Central memory CD8-positive, alpha-beta T cell (primary cell): ENCODE measurements around the gene CYP26C1.

ENCODE experiments used
- ATAC-seq: fragments of 150-1000 bp; cut with Tn5 transposase; replicated peaks from 2 replicates; pipeline ENCODE4 v1.10.0; 2022; ENCODE audit warnings: mild to moderate bottlenecking, moderate FRiP score, moderate number of reproducible peaks; ENCODE audit not compliant: poor library complexity, severe bottlenecking; ENCODE audit errors: extremely low read depth
- DNase-seq, 2 donors: peaks; one replicate each; pipeline ENCODE4 v3.0.0; 2021; ENCODE audit warnings: low spot score in 2 of 2
- H3K27ac Mint-ChIP-seq: one replicate; pipeline ENCODE4 v1.8.0; 2022; ENCODE audit warnings: low read depth, mild to moderate bottlenecking, moderate library complexity, mixed read lengths
- H3K27me3 Mint-ChIP-seq: one replicate; pipeline ENCODE4 v1.8.0; 2022; ENCODE audit warnings: mixed read lengths
- H3K36me3 Mint-ChIP-seq: one replicate; pipeline ENCODE4 v1.8.0; 2022; ENCODE audit warnings: mild to moderate bottlenecking, moderate library complexity, mixed read lengths; ENCODE audit not compliant: insufficient read depth
- H3K4me1 Mint-ChIP-seq: one replicate; pipeline ENCODE4 v1.8.0; 2022; ENCODE audit warnings: mixed read lengths
- H3K4me3 Mint-ChIP-seq: one replicate; pipeline ENCODE4 v1.8.0; 2022; ENCODE audit warnings: mild to moderate bottlenecking, moderate library complexity, mixed read lengths
- H3K9me3 Mint-ChIP-seq: one replicate; pipeline ENCODE4 v1.8.0; 2022; ENCODE audit warnings: mixed read lengths

Gene CYP26C1

DNA sequence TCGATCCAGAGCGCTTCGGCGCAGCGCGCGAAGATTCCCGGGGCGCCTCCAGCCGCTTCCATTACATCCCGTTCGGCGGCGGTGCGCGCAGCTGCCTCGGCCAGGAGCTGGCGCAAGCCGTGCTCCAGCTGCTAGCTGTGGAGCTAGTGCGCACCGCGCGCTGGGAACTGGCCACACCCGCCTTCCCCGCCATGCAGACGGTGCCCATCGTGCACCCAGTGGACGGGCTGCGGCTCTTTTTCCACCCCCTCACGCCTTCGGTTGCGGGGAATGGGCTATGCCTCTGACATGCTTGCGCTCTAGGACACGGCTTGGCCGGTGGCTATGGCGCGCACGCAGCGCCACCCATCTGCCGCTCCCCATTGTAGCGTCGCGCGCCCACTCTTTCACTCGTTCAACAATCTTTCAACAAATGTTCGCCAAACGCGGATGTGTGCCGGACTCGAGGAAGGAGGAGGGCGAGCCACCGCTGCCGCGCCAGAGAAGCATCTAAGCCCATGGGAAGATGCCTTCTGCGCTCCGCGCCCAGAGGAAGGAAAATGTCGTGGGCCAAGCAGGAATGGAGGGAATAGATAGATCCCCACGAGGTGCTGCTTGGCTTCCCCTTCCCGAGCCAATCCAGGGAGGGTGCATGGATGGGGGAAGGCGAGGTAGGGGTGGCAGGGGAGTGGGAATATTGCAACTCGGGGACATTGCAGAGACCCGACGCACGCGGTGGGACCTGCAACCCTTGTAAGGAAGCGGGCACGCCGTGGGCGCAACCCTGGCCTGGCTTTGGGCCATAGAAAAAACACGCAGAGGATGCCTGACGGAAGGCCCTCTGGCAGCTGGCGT, 8.0 kb downstream of the CYP26C1 start:
- H3K4me1 Mint-ChIP-seq, result peaks cover 6% of the 10 kb centered on the region
- ATAC-seq (no peak), DNase-seq (no peak)
- peaks cover 4% of the 10 kb centered on the region for H3K36me3 Mint-ChIP-seq
- no peak overlapping the region for H3K4me3 Mint-ChIP-seq
- H3K9me3 Mint-ChIP-seq, result no peaks in the 10 kb centered on the region
- H3K27me3 Mint-ChIP-seq, result peaks cover 85% of the 10 kb centered on the region
- H3K27ac Mint-ChIP-seq, result no peak overlapping the region

DNA sequence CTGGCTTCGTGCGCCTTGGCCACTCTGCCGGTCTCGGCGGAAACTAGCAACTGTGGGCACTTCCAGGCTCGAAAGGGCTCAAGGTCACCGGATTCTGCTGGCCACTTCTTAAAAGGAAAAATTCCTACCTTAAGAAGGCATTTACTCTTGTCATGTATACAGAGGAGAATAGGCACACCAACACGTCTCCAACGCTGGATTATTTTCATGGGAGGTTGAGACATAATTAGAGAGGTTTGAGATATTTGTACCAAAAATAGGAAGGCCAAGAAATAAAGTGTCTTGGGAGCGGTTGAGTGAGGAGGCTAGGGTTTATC, 8.6 kb downstream of the CYP26C1 start:
- Mint-ChIP-seq H3K4me3 (no peak overlapping the region), H3K36me3 (peaks cover 4% of the 10 kb centered on the region), H3K27me3 (peaks cover 88% of the 10 kb centered on the region), H3K9me3 (no peaks in the 10 kb centered on the region), H3K27ac (no peak overlapping the region), H3K4me1 (peaks cover 8% of the 10 kb centered on the region)
- no peak for DNase-seq
- no peak for ATAC-seq

DNA sequence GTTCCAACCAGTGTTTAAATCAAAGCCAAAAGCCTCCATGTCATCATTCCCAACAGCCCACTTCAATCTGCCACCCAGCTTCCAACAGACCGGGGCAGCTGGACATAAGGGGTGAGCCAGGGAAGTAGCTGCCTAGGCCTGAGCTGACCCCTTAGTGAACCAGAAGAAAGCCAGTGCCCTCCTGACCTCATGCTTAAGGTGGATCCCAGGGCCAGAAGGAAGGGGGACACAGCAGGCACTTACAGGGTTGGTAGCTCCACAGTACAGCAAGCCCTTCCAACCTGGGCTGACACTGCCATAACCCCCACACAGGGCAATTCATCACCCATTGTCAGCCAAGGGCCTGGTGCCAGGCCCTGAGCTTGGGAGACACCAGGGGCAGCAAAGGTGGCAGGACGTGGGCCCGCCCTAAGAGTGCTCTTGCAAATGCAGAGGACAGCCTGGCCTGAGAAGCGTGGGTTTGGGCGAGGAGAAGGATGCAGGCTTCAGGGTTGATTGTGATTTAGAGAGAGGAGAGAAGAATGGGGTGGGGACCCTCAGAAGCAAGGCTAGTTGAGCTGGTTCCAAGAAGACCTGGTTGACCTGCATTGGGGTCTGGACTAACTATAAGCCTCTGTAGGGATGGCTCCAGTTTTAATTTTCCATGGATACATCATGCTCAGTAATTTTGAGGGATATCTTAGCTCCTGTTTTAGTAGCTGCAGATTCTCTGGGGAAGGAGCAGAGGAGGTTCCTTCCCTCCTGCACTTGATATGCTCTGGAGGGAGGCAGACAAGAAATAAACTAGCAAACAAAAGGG, 10.0 kb downstream of the CYP26C1 start:
- H3K4me3 Mint-ChIP-seq, result no peak overlapping the region
- H3K27me3 Mint-ChIP-seq, result peaks cover 88% of the 10 kb centered on the region
- H3K36me3 Mint-ChIP-seq, result peaks cover 3% of the 10 kb centered on the region
- ATAC-seq, result no peak
- H3K4me1 Mint-ChIP-seq, result peaks cover 14% of the 10 kb centered on the region
- H3K9me3 Mint-ChIP-seq, result no peaks in the 10 kb centered on the region
- H3K27ac Mint-ChIP-seq, result no peak overlapping the region
- DNase-seq, result no peak

DNA sequence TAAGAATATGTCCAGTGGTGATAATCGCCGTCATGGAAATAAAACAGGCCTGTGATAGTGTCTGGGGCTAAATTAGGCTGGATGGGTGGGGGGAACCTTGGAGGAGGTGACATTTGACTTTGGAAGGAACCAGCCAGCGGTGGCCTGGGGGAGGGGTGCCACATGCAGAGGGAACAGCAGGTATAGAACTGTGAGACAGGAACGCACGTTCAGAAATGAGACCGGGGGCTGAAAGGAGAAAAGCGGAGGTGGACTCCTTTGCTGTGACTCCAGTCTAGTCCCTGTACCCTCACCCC, 10.5 kb downstream of the CYP26C1 start:
- DNase-seq (no peak), ATAC-seq (no peak)
- H3K27me3 Mint-ChIP-seq, result peaks cover 93% of the 10 kb centered on the region
- no peaks in the 10 kb centered on the region for H3K9me3 Mint-ChIP-seq
- no peak overlapping the region for H3K4me3 Mint-ChIP-seq
- no peak overlapping the region for H3K27ac Mint-ChIP-seq
- H3K4me1 Mint-ChIP-seq, result peaks cover 14% of the 10 kb centered on the region
- H3K36me3 Mint-ChIP-seq, result peaks cover 3% of the 10 kb centered on the region

DNA sequence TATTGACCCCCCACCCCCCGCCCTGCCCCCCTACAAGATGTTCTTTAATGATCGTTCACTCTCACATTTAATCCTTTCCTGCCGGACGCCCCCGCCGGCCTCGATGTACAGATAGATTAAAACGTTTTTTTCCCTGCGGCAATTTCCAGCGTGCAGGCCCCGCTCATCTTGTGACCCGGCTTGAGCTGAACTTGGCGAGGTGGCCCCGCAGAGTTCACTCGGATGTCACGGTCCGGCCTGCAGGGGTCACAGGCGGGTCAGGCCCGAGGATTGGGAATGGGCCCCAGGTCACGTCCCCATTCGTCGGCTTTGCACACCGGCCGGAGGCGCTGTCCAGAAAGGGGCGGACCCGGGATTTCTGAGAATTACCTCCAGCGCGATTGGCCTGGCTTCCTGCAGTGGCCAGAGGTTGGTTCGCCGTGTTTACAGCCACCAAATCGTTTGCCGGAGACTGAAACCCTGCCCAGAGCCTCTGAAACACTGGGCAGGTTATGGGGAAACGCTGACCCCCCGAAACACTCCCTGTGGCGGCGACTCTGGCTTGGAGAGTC, 11.2 kb downstream of the CYP26C1 start:
- Mint-ChIP-seq H3K36me3 (peaks cover 3% of the 10 kb centered on the region), H3K4me1 (peaks cover 14% of the 10 kb centered on the region), H3K4me3 (no peak overlapping the region), H3K9me3 (no peaks in the 10 kb centered on the region), H3K27me3 (peaks cover 95% of the 10 kb centered on the region), H3K27ac (no peak overlapping the region)
- ATAC-seq (no peak), DNase-seq (no peak)

DNA sequence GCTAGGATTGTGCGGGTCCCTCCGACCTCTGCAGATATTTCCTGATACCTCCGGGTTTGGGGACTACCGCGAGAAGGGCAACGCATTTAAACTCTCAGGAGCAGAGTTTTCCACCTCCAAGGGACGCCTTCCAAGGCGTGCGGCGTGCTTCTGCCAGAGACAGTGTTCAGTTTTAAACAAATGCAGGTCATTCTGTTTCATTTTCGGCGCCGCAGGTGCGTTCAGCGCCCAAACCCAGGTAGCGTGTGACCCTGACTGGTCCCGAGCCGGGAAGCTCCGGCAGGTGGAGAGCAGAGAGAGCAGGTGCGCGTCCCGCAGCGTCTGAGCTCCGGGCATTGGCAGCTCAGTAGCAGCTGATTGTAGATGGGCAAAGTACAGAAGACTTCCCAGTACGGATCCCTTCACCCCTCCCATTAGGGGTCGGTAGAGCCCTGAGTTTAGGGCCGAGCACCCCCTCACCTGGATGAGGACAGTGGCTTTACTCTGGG, 11.7 kb downstream of the CYP26C1 start:
- Mint-ChIP-seq H3K4me1 (peaks cover 14% of the 10 kb centered on the region), H3K27me3 (peaks cover 94% of the 10 kb centered on the region), H3K4me3 (peak overlapping the region; percentile 42), H3K27ac (no peak overlapping the region), H3K36me3 (peaks cover 3% of the 10 kb centered on the region), H3K9me3 (no peaks in the 10 kb centered on the region)
- ATAC-seq (no peak), DNase-seq (no peak)

- peaks cover 3% of the 10 kb centered on the region for H3K36me3 Mint-ChIP-seq
- no peak overlapping the region for H3K27ac Mint-ChIP-seq
- H3K4me3 Mint-ChIP-seq, result peak overlapping the region; percentile 42
- no peak for ATAC-seq
- H3K9me3 Mint-ChIP-seq, result no peaks in the 10 kb centered on the region
- no peak for DNase-seq
- H3K4me1 Mint-ChIP-seq, result peaks cover 14% of the 10 kb centered on the region
- H3K27me3 Mint-ChIP-seq, result peaks cover 88% of the 10 kb centered on the region
Observed at GRCh38 chr10:93072713-93073538, 12.3 kb downstream of the CYP26C1 start.

DNA sequence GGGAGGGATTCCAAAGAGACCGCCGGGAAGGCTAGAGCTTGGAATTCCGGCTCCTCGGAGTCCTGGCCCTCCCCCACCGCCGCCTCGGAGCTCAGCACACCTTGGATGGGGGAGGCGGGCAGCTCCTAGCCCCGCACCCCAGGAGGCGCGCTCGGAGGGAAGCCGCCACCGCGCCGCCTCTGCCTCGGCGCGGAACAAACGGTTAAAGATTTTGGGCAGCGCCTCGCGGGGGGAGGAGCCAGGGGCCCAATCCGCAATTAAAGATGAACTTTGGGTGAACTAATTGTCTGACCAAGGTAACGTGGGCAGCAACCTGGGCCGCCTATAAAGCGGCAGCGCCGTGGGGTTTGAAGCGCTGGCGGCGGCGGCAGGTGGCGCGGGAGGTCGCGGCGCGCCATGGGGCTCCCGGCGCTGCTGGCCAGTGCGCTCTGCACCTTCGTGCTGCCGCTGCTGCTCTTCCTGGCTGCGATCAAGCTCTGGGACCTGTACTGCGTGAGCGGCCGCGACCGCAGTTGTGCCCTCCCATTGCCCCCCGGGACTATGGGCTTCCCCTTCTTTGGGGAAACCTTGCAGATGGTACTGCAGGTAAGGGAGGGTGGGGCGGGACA, 13.0 kb downstream of the CYP26C1 start, which contains the start of gene CYP26A1:
TSS of gene CYP26A1 (plus strand) at position 355 of the 608 bp plus-strand sequence. CDS start at position 397, 42 bp downstream.
- DNase-seq (no peak), ATAC-seq (no peak)
- no peaks in the 10 kb centered on the region for H3K9me3 Mint-ChIP-seq
- peaks cover 11% of the 10 kb centered on the region for H3K4me1 Mint-ChIP-seq
- no peak within 1 kb of the TSS for H3K27ac Mint-ChIP-seq
- peaks cover 3% of the 10 kb centered on the region for H3K36me3 Mint-ChIP-seq
- H3K27me3 Mint-ChIP-seq, result peaks cover 81% of the 10 kb centered on the region
- peak within 1 kb of the TSS; percentile 66 for H3K4me3 Mint-ChIP-seq

GRCh38 chr10:93074147-93074596, 13.6 kb downstream of the CYP26C1 start:
- Mint-ChIP-seq H3K27me3 (peaks cover 78% of the 10 kb centered on the region), H3K36me3 (peaks cover 3% of the 10 kb centered on the region), H3K4me3 (peak overlapping the region; percentile 66), H3K27ac (no peak overlapping the region), H3K4me1 (peaks cover 8% of the 10 kb centered on the region), H3K9me3 (no peaks in the 10 kb centered on the region)
- ATAC-seq, result no peak
- no peak for DNase-seq

DNA sequence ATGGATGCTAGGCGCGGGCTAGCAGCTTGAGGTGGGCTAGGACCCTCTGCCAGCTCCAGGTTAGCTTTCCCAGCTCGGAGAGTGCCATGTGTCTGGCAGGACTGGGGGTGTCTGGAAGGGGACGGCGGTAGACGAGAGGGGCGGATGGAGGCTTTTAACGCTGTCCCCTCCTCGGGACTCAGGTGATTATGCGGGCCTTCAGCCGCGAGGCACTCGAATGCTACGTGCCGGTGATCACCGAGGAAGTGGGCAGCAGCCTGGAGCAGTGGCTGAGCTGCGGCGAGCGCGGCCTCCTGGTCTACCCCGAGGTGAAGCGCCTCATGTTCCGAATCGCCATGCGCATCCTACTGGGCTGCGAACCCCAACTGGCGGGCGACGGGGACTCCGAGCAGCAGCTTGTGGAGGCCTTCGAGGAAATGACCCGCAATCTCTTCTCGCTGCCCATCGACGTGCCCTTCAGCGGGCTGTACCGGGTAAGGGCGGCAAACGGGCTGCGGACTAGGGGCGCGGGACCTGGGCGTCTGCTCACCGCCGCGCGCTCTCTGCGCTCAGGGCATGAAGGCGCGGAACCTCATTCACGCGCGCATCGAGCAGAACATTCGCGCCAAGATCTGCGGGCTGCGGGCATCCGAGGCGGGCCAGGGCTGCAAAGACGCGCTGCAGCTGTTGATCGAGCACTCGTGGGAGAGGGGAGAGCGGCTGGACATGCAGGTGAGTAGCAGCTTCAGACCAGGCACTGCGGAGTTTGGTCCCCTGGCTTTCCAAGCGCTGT, 14.2 kb downstream of the CYP26C1 start:
- no peak overlapping the region for H3K27ac Mint-ChIP-seq
- no peaks in the 10 kb centered on the region for H3K9me3 Mint-ChIP-seq
- H3K4me1 Mint-ChIP-seq, result peaks cover 8% of the 10 kb centered on the region
- H3K27me3 Mint-ChIP-seq, result peaks cover 78% of the 10 kb centered on the region
- H3K36me3 Mint-ChIP-seq, result peaks cover 3% of the 10 kb centered on the region
- H3K4me3 Mint-ChIP-seq, result peak overlapping the region; percentile 66
- DNase-seq (no peak), ATAC-seq (no peak)

DNA sequence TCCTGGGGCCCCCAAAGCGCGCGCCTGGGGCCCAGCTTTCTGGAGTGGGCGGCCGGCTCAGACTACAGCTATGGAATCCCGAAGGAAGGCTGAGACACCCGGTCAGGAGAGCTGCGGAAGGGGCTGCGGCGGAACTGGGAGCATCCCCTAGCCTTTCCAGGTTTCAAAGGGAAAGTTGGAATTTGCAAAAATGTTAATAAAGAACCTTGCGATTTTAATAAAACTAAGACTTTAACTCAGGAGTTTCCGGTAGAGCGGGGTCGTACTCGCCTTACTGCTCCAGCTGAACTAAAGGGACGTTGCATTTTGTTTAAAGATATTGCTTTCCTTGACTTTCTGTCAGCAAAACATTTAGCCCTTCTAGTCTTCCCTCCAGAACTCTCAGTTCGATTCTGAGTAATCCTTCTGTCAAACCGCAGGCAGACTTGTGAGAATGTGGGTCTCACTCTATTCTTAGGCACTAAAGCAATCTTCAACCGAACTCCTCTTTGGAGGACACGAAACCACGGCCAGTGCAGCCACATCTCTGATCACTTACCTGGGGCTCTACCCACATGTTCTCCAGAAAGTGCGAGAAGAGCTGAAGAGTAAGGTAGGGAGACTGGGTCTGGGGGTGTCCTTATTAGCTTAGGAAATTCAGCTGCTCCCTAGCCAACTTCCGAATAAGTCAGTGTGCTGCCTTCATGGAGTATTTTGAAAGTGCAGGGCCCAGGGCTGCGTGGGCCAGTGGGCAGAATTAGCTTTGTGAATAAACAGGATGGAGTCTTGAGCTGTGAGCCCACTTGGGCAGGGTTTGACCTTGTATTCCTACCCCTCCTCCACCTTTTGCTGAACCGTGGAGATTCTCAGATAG, 15.0 kb downstream of the CYP26C1 start:
- no peak overlapping the region for H3K27ac Mint-ChIP-seq
- H3K9me3 Mint-ChIP-seq, result no peaks in the 10 kb centered on the region
- no peak overlapping the region for H3K4me3 Mint-ChIP-seq
- DNase-seq (no peak), ATAC-seq (no peak)
- peaks cover 78% of the 10 kb centered on the region for H3K27me3 Mint-ChIP-seq
- no peaks in the 10 kb centered on the region for H3K36me3 Mint-ChIP-seq
- peaks cover 13% of the 10 kb centered on the region for H3K4me1 Mint-ChIP-seq
